KOPT-K1 (cell line): ENCODE measurements around the gene OR3A1.
"Not testable (repeated sequence)": the region's sequence is repeated elsewhere in the genome, so short reads cannot be mapped to it uniquely, and the experiment has no call there.

Experiments used
- H3K27ac ChIP-seq: fragments of 200-600 bp; sonication (generic); 2 replicates; pipeline ENCODE4 v1.5.1; 2016; ENCODE audit warnings: antibody characterized with exemption, mild to moderate bottlenecking, low read depth, low read length; ENCODE audit not compliant: poor library complexity, severe bottlenecking
- H3K36me3 ChIP-seq: fragments of 200-600 bp; sonication (generic); 2 replicates; pipeline ENCODE4 v1.5.1; 2017; ENCODE audit warnings: antibody characterized with exemption, mild to moderate bottlenecking, low read length, moderate library complexity; ENCODE audit not compliant: insufficient read depth
- H3K9me3 ChIP-seq: fragments of 200-600 bp; sonication (generic); 2 replicates; pipeline ENCODE4 v1.5.1; 2017; ENCODE audit warnings: antibody characterized with exemption, low read length, mild to moderate bottlenecking; ENCODE audit not compliant: insufficient read depth, poor library complexity, severe bottlenecking

Gene OR3A1

DNA sequence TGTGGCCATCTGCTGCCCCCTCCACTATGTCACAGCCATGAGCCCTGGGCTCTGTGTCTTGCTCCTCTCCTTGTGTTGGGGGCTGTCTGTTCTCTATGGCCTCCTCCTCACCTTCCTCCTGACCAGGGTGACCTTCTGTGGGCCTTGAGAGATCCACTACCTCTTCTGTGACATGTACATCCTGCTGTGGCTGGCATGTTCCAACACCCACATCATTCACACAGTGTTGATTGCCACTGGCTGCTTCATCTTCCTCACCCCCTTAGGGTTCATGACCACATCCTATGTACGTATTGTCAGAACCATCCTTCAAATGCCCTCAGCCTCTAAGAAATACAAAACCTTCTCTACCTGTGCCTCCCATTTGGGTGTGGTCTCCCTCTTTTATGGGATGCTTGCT lies 57.1 kb downstream of the OR3A1 start:
- not testable (repeated sequence) for H3K9me3 ChIP-seq, H3K27ac ChIP-seq, H3K36me3 ChIP-seq
